ENCODE data around the gene DCD.
"Not testable (repeated sequence)": the region's sequence is repeated elsewhere in the genome, so short reads cannot be mapped to it uniquely, and the experiment has no call there.

DCD gene

GRCh38 chr12:54650889-54651288 lies 2.7 kb upstream of the DCD start:
- no peak for DNase-seq

DNA sequence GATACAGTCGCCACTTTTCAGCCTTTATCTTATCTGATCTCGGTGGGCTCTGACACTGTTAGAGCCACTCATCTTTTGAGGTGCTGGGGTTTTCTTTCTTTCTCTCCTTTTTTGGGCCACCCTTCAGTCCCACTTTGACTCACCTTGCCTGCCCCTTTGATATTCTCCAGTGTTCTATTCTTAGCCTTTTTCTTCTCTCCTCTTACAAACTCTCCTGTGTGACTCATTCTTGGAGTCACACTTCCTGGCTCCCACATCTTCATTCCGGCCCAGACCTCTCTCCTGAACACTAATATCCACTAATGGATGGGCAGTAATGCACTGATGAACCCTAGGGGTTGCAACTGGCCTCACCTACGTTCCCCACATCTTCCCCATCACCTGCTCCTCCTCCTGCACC lies 2.2 kb upstream of the DCD start:
- no peak for DNase-seq

DNA sequence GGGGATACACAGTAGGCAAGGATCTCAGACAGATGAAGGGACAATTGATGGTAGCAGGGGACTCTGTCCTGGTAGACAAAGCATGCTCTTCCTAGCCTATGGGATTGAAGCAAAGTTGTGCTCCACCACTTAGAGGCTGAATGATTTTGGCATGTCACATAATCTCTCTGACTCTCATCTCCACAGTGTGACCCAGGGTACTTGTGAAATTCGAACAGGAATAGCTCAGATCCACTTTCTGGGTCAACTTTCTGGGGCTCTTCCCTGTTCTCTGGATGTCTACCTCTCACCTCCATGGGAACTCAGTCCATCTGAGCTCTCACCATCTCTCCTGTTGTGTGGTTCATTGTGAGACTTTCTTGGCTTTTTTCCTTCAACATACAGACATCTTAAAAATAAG lies 1.7 kb upstream of the DCD start:
- no peak for DNase-seq

DNA sequence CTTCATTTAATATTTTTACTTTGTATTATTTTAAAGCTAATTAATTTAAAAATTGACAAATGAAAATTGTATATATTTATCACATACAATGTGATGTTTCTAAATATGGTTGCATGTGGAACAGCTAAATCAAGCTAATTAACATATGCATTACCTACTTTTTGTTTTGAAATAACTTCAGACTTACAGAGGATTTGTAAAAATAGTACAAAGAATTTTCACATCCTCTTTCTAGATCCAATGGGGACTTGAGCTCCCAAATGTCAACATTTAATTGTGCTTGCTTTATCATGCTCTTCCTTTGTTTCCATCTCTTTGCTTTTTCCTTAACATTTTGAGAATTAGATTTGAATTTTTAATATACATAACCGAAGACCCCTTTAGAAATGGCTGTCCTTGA lies 6.6 kb downstream of the DCD start:
- no peak for DNase-seq

DNA sequence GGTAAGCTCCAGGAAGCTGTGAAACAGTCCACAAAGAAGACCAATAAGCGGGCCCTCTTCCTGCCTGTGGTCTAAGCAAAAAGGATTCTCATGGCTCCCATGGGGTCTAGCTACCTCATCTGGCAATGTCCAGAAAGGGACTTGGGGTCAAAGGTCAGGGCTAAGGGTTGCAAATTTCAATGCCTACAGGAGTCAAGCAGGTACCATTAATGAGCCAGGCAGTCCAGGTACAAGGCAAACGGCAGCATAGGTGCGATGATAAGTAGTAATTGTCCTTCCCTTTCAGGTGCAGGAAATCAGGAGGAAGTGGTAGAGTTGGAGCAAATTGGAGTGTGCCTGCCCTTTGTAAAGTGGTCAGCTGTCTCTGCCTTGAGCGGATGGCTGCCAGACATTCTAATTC lies 7.1 kb downstream of the DCD start:
- no peak for DNase-seq

DNA sequence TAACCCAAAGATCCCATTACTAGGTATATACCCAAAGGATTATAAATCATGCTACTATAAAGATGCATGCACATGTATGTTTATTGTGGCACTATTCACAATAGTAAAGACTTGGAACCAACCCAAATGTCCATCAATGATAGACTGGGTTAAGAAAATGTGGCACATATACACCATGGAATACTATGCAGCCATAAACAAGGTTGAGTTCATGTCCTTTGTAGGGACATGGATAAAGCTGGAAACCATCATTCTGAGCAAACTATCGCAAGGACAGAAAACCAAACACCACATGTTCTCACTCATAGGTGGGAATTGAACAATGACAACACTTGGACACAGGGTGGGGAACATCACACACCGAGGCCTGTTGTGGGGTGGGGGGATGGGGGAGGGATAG lies 9.1 kb downstream of the DCD start:
- DNase-seq: not testable (repeated sequence)

- DNase-seq: no peak
Observed at GRCh38 chr12:54634795-54635194, 13.4 kb downstream of the DCD start, which contains the start of gene LACRT. Gene LACRT (minus strand): TSS chr12:54634895. CDS start chr12:54634841, 54 bp downstream.

GRCh38 chr12:54631988-54632728 lies 16.0 kb downstream of the DCD start:
- no peak for DNase-seq

GRCh38 chr12:54631551-54631950 lies 16.6 kb downstream of the DCD start:
- no peak for DNase-seq

- no peak for DNase-seq
Observed at GRCh38 chr12:54629925-54630324, 18.2 kb downstream of the DCD start.

- DNase-seq: no peak
Observed at GRCh38 chr12:54628186-54628846, 19.8 kb downstream of the DCD start.

DNA sequence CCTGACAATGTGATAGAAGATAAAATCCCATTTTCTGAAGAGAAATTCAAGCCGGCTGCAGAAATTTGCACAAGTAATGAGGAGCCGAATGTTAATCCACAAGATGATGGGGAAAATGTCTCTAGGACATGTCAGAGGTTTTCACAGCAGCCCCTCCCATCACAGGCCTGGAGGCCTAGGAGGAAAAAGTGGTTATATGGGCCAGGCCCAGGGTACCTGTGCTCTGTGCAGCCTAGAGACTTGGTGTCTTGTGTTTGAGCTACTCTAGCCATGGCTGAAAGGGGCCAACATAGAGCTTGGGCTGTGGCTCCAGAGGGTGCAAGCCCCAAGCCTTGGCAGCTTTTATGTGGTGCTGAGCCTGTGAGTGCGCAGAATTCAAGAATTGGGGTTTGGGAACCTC lies 20.9 kb downstream of the DCD start:
- no peak for DNase-seq

GRCh38 chr12:54625598-54625997 lies 22.6 kb downstream of the DCD start:
- DNase-seq: no peak

DNA sequence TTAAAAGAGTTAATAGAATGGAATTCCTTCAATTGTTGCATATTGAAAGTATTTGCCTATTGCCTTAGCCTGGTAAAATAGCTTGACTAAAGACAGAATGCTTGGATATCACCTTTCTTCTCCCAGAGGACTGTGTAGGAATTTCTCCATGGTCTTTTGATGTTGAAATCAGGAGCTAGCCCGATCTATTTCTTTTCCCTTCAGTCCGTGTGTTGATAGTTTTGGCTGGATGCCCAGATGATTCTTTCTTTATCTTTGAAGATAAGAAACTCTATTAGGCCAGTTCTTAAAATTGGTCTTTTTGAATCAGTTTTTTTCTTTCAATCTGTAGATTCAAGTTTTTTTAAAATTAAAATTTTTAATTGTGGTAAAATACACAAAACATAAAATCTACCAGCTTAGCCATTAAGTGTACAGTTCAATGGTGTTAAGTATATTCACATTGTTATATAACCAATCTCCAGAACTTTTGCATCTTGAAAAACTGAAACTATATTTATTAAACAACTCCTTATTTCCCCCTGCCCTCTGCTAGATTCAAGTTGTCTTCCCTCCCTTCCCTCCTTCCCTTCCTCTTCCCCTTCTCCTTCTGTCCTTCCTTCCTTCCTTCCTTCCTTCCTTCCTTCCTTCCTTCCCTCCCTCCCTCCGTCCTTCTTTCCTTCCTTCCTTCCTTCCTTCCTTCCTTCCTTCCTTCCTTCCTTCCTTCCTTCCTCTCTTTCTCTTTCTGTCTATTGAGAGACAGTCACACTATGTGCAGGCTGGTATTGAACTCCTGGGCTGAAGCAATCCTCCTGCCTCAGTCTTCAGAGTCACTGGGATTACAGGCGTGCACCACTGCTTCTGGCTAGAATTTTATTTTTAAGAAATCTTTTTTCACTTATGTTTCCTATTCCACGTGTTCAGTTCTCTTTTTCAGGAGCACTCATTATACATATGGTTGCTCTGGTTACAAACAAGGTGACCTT lies 23.6 kb downstream of the DCD start:
- DNase-seq: no peak

DNA sequence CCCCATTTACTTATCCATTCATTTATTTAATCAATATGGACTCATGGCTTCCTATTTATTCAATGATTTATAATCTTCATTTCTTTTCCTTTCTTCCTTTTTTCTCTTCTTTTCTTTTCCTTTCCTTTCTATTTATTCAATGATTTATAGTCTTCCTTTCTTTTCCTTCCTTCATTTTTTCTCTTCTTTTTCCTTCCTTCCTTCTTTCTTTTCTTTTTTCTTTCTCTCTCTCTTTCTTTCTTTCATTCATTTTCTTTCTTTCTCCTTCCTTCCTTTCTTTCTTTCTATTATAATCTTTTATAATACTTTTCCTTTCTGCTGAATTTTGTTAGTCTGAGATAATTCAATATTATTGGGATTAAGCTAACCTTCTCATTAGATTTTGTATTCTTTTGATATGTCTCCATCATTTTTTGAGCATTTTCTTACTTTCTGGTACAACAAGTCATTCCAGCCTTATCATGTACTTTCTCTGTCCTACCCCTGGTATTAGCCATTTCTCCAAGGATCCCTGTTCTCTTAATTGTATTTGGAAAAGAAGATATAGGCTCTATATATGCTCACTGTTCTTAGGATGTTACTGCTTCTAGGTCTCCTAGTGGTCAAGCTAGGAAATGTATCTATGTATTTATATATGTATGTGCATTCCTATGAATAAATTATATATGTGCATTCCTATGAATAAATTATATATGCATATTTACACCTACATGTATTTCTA lies 25.5 kb downstream of the DCD start:
- no peak for DNase-seq

DNA sequence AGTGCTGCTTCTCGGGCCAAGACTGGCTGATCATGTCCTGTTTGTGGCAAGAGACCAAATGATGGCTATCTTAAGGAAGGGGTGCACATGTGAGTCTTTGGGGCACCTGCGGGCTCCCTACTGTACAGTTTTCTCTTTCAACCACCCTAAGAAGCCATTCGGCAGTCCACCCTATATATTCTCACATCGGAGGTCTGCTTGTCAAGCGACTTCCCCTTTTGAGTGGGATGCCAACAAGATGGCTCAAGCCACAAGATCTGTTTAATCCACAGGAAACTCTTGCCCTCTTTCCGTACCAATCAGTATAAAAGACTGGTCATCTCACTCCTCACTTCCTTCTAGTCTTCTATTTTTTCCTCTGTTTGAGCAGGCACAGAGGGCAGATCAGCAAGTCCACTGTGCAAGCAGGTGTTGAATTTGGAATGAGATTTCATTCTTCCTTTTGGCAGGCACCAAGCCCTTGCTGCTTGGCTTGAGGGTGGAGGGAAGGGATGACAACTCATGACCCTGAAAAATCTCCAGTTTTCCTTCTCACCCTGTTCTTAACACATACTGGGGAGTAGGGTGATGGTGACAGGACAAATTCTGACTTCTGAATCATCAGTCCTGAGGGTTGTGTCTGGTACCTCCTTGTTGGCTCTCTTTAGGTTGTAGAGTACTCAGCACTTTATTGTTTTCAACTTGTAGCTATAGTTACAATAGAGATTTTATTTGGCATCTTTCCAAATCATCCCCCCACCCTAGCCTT lies 31.1 kb downstream of the DCD start:
- DNase-seq: no peak

GRCh38 chr12:54612225-54612750 lies 35.9 kb downstream of the DCD start:
- DNase-seq: no peak

GRCh38 chr12:54611715-54612149 lies 36.4 kb downstream of the DCD start:
- no peak for DNase-seq

GRCh38 chr12:54608769-54609168 lies 39.4 kb downstream of the DCD start:
- no peak for DNase-seq

GRCh38 chr12:54608156-54608555 lies 40.0 kb downstream of the DCD start:
- DNase-seq: no peak

DNA sequence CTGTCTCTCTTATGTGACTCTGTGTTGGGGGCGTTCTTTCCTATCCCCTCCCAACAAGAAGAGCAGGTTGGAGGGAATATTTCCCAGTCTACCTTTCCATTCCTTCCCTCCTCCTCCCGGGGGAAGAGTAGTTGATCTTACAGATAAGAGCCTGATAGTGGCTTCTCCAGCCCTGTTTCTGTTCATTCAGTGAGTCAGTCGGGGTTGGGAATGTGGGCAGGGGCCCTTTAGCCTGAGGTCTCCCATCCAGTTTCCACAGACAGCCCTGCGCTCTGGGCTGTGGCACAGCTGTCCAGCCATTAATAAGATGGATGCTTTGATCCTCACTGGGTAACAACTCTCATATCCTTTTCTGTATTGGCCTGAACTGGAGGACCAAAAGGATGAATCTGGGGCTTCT lies 41.6 kb downstream of the DCD start:
- DNase-seq: no peak
